Astrocyte (in vitro differentiated cells and primary cell): Measurements from ENCODE around the gene PRSS53. TPM values are rescaled to one million over a fixed set of nuclear protein-coding genes. Genes with fewer than 3 reads are reported as not detected.

Experiments
- DNase-seq: peaks from one replicate; pipeline ENCODE4 v3.0.0-alpha.2; 2010; ENCODE audit warnings: low read depth
- FAIRE-seq: peaks from 2 replicates; lab custom pipeline; 2011; peaks lifted over from hg19 to GRCh38; lab: Jason Lieb, UNC
- H2AFZ ChIP-seq: 2 replicates; pipeline ENCODE4 v1.6.0; 2012; ENCODE audit warnings: low read depth, low read length, inconsistent platforms
- H3K27ac ChIP-seq: 2 replicates; pipeline ENCODE4 v1.5.1; 2011; ENCODE audit warnings: low read depth, low read length, inconsistent platforms
- H3K27me3 ChIP-seq: 2 replicates; pipeline ENCODE4 v1.6.0; 2011; ENCODE audit warnings: low read length, inconsistent platforms; ENCODE audit not compliant: insufficient read depth
- H3K36me3 ChIP-seq: 2 replicates; pipeline ENCODE4 v1.5.1; 2011; ENCODE audit warnings: low read length, inconsistent platforms; ENCODE audit not compliant: insufficient read depth
- H3K4me1 ChIP-seq: 2 replicates; pipeline ENCODE4 v1.5.1; 2011; ENCODE audit warnings: low read length, inconsistent platforms; ENCODE audit not compliant: insufficient read depth
- H3K4me2 ChIP-seq: 2 replicates; pipeline ENCODE4 v1.6.0; 2012; ENCODE audit warnings: low read length, inconsistent platforms
- H3K4me3 ChIP-seq: 2 replicates; pipeline ENCODE4 v1.5.1; 2011; ENCODE audit warnings: low read depth, mild to moderate bottlenecking, low read length, inconsistent platforms; ENCODE audit not compliant: insufficient read depth
- H3K79me2 ChIP-seq: 2 replicates; pipeline ENCODE4 v1.6.0; 2012; ENCODE audit warnings: mild to moderate bottlenecking, low read length, inconsistent platforms; ENCODE audit not compliant: insufficient read depth
- H3K9ac ChIP-seq: 2 replicates; pipeline ENCODE4 v1.6.0; 2012; ENCODE audit warnings: mild to moderate bottlenecking, low read length, inconsistent platforms
- H3K9me3 ChIP-seq: 2 replicates; pipeline ENCODE4 v1.5.1; 2012; ENCODE audit warnings: low read depth, mild to moderate bottlenecking, low read length, inconsistent platforms; ENCODE audit not compliant: insufficient read depth
- H4K20me1 ChIP-seq: 2 replicates; pipeline ENCODE4 v1.6.0; 2012; ENCODE audit warnings: low read length, inconsistent platforms; ENCODE audit not compliant: insufficient read depth
- H3K27ac Mint-ChIP-seq: one replicate; pipeline ENCODE4 v1.8.0; 2021; ENCODE audit warnings: mild to moderate bottlenecking, mixed read lengths; ENCODE audit not compliant: unreplicated experiment
- H3K27me3 Mint-ChIP-seq: one replicate; pipeline ENCODE4 v1.8.0; 2021; ENCODE audit warnings: low read depth, mixed read lengths; ENCODE audit not compliant: unreplicated experiment
- H3K36me3 Mint-ChIP-seq: one replicate; pipeline ENCODE4 v1.8.0; 2021; ENCODE audit warnings: low read depth, mixed read lengths; ENCODE audit not compliant: unreplicated experiment
- H3K4me1 Mint-ChIP-seq: one replicate; pipeline ENCODE4 v1.8.0; 2021; ENCODE audit warnings: low read depth, mixed read lengths; ENCODE audit not compliant: unreplicated experiment
- H3K4me3 Mint-ChIP-seq: one replicate; pipeline ENCODE4 v1.8.0; 2021; ENCODE audit warnings: mild to moderate bottlenecking, moderate library complexity, mixed read lengths; ENCODE audit not compliant: unreplicated experiment
- H3K9me3 Mint-ChIP-seq: one replicate; pipeline ENCODE4 v1.8.0; 2021; ENCODE audit warnings: mild to moderate bottlenecking, mixed read lengths; ENCODE audit not compliant: unreplicated experiment
- CTCF ChIP-seq: IDR thresholded peaks from 2 replicates; pipeline ENCODE4 v1.5.1; 2011; ENCODE audit warnings: low read depth, mild to moderate bottlenecking, inconsistent platforms, low read length, moderate library complexity; ENCODE audit not compliant: insufficient read depth
- EZH2 ChIP-seq: IDR thresholded peaks from 2 replicates; pipeline ENCODE4 v1.6.1; 2012; ENCODE audit warnings: mild to moderate bottlenecking, low read length, inconsistent platforms; ENCODE audit not compliant: insufficient read depth
- total RNA-seq: library from RNA; stranded (reverse); gene quantifications from 2 replicates; pipeline ENCODE4 v1.2.1, GENCODE V29; 2021

The PRSS53 gene
- total RNA-seq, 1 donor from 2014 or later = 7.1 TPM

- Mint-ChIP-seq H3K27ac (no peak overlapping the region), H3K27me3 (no peaks in the 10 kb centered on the region)
- no peak for FAIRE-seq
Observed at GRCh38 chr16:31083556-31083955, 5.2 kb downstream of the PRSS53 start.

GRCh38 chr16:31083081-31083480, 5.7 kb downstream of the PRSS53 start:
- DNase-seq (no peak), FAIRE-seq (no peak)
- Histone ChIP-seq H3K9me3 (no peaks in the 10 kb centered on the region), H3K4me1 (peaks cover 8% of the 10 kb centered on the region), H3K4me3 (no peak overlapping the region), H4K20me1 (peaks cover 66% of the 10 kb centered on the region), H3K9ac (no peak overlapping the region), H3K27ac (no peak overlapping the region), H2AFZ (no peak overlapping the region), H3K36me3 (no peaks in the 10 kb centered on the region), H3K79me2 (peaks cover 41% of the 10 kb centered on the region), H3K4me2 (no peak overlapping the region), H3K27me3 (no peaks in the 10 kb centered on the region)
- Mint-ChIP-seq H3K9me3 (no peaks in the 10 kb centered on the region), H3K27ac (no peak overlapping the region), H3K4me1 (no peaks in the 10 kb centered on the region), H3K36me3 (peaks cover 18% of the 10 kb centered on the region), H3K4me3 (no peak overlapping the region), H3K27me3 (no peaks in the 10 kb centered on the region)
- no peak for TF ChIP-seq EZH2
- no peak for TF ChIP-seq CTCF

More at GRCh38 chr16:31083556-31083955, 5.2 kb downstream of the PRSS53 start:
- TF ChIP-seq EZH2 (no peak), CTCF (no peak)
- H3K27me3 ChIP-seq = no peaks in the 10 kb centered on the region
- H3K4me2 ChIP-seq = no peak overlapping the region
- H3K9ac ChIP-seq = no peak overlapping the region
- H2AFZ ChIP-seq = no peak overlapping the region
- H3K9me3 ChIP-seq = no peaks in the 10 kb centered on the region
- H3K36me3 Mint-ChIP-seq = peaks cover 16% of the 10 kb centered on the region
- peaks cover 39% of the 10 kb centered on the region for H3K79me2 ChIP-seq
- H3K4me3 Mint-ChIP-seq = no peak overlapping the region
- H3K4me1 ChIP-seq = peaks cover 8% of the 10 kb centered on the region
- no peak for DNase-seq
- no peaks in the 10 kb centered on the region for H3K4me1 Mint-ChIP-seq
- H3K9me3 Mint-ChIP-seq = no peaks in the 10 kb centered on the region
- no peak overlapping the region for H3K4me3 ChIP-seq
- H4K20me1 ChIP-seq = peaks cover 61% of the 10 kb centered on the region
- no peaks in the 10 kb centered on the region for H3K36me3 ChIP-seq
- no peak overlapping the region for H3K27ac ChIP-seq

GRCh38 chr16:31082368-31083045, 6.2 kb downstream of the PRSS53 start:
- Mint-ChIP-seq H3K27ac (no peak overlapping the region), H3K4me1 (no peaks in the 10 kb centered on the region), H3K27me3 (no peaks in the 10 kb centered on the region), H3K9me3 (no peaks in the 10 kb centered on the region), H3K4me3 (no peak overlapping the region), H3K36me3 (peaks cover 20% of the 10 kb centered on the region)
- Histone ChIP-seq H3K36me3 (no peaks in the 10 kb centered on the region), H3K27me3 (no peaks in the 10 kb centered on the region), H2AFZ (no peak overlapping the region), H3K27ac (no peak overlapping the region), H3K9ac (no peak overlapping the region), H3K4me2 (no peak overlapping the region), H3K4me1 (peaks cover 8% of the 10 kb centered on the region), H3K4me3 (no peak overlapping the region), H4K20me1 (peaks cover 71% of the 10 kb centered on the region), H3K9me3 (no peaks in the 10 kb centered on the region), H3K79me2 (peaks cover 47% of the 10 kb centered on the region)
- FAIRE-seq (no peak), DNase-seq (no peak)
- TF ChIP-seq EZH2 = no peak
- no peak for TF ChIP-seq CTCF
